ENCODE results near the gene KDM4D. TPM values are rescaled to one million over a fixed set of nuclear protein-coding genes. Genes with fewer than 3 reads are reported as not detected.
A peak's percentile ranks its signal among the peaks of the same experiment; 100 is the strongest.

Gene KDM4D
- total RNA-seq, 1 donor: 0.72 TPM

DNA sequence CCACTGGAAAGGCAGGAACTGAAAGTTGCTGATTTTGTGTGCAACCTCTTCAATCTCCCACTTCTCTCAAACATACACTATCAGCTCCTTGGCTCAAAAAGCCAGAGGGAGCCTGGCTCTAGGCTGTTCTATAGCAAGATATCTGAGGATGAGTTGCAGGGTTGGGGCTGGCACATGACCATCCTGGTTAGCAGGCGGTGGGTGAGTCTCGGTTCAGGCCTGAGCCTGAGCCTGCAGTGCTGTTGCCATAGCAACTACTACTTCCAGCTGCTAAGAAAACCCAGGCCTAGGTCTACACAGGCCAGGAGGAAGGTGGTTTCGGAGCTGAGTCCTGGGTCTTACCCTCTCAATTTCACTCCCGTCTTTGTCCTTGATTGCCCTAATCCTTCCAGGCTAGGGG, 39.1 kb upstream of the KDM4D start:
- H3K4me2 ChIP-seq (ENCODE audit: insufficient read depth, low read length): peak overlapping the region; percentile 31
- H3K27me3 ChIP-seq (ENCODE audit: insufficient read depth, low read length): no peaks in the 10 kb centered on the region
- DNase-seq (ENCODE audit: insufficient read length, low spot score, missing footprints): peak; percentile 71
- no peaks in the 10 kb centered on the region for H4K20me1 ChIP-seq (ENCODE audit: insufficient read depth, low read length)
- H3K79me2 ChIP-seq (ENCODE audit: insufficient read depth, low read length): no peaks in the 10 kb centered on the region
- no peak overlapping the region for H3K4me3 ChIP-seq (ENCODE audit: insufficient read depth, low read length)
- H3K4me1 ChIP-seq (ENCODE audit: insufficient read depth, low read length): peaks cover 40% of the 10 kb centered on the region
- TF ChIP-seq, protein P1, sequence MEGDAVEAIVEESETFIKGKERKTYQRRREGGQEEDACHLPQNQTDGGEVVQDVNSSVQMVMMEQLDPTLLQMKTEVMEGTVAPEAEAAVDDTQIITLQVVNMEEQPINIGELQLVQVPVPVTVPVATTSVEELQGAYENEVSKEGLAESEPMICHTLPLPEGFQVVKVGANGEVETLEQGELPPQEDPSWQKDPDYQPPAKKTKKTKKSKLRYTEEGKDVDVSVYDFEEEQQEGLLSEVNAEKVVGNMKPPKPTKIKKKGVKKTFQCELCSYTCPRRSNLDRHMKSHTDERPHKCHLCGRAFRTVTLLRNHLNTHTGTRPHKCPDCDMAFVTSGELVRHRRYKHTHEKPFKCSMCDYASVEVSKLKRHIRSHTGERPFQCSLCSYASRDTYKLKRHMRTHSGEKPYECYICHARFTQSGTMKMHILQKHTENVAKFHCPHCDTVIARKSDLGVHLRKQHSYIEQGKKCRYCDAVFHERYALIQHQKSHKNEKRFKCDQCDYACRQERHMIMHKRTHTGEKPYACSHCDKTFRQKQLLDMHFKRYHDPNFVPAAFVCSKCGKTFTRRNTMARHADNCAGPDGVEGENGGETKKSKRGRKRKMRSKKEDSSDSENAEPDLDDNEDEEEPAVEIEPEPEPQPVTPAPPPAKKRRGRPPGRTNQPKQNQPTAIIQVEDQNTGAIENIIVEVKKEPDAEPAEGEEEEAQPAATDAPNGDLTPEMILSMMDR (IDR thresholded peaks at IDR 0.05; ENCODE audit: extremely low read depth, low read depth, low read length): no peak
- H3K36me3 ChIP-seq (ENCODE audit: insufficient read depth, low read length): no peaks in the 10 kb centered on the region
- H3K27ac ChIP-seq (ENCODE audit: low read depth, low read length): peak overlapping the region; percentile 88
- peak overlapping the region; percentile 52 for H2AFZ ChIP-seq (ENCODE audit: low read length)
- H3K9me3 ChIP-seq (ENCODE audit: low read depth, low read length): no peaks in the 10 kb centered on the region

GRCh38 chr11:94934846-94935245, 38.7 kb upstream of the KDM4D start:
- DNase-seq (ENCODE audit: insufficient read length, low spot score, missing footprints): no peak
- H3K4me1 ChIP-seq (ENCODE audit: insufficient read depth, low read length): peaks cover 40% of the 10 kb centered on the region
- TF ChIP-seq, protein P1 (IDR thresholded peaks at IDR 0.05; ENCODE audit: extremely low read depth, low read depth, low read length): no peak
- H3K9me3 ChIP-seq (ENCODE audit: low read depth, low read length): no peaks in the 10 kb centered on the region
- H3K27me3 ChIP-seq (ENCODE audit: insufficient read depth, low read length): no peaks in the 10 kb centered on the region
- no peaks in the 10 kb centered on the region for H3K79me2 ChIP-seq (ENCODE audit: insufficient read depth, low read length)
- no peak overlapping the region for H3K4me2 ChIP-seq (ENCODE audit: insufficient read depth, low read length)
- H2AFZ ChIP-seq (ENCODE audit: low read length): peak overlapping the region; percentile 23
- H3K36me3 ChIP-seq (ENCODE audit: insufficient read depth, low read length): no peaks in the 10 kb centered on the region
- H4K20me1 ChIP-seq (ENCODE audit: insufficient read depth, low read length): no peaks in the 10 kb centered on the region
- peak overlapping the region; percentile 88 for H3K27ac ChIP-seq (ENCODE audit: low read depth, low read length)
- no peak overlapping the region for H3K4me3 ChIP-seq (ENCODE audit: insufficient read depth, low read length)

GRCh38 chr11:94938095-94939055, 35.1 kb upstream of the KDM4D start:
- Histone ChIP-seq H3K27ac (ENCODE audit: low read depth, low read length) (peak overlapping the region; percentile 66), H3K4me2 (ENCODE audit: insufficient read depth, low read length) (peak overlapping the region; percentile 40), H3K27me3 (ENCODE audit: insufficient read depth, low read length) (no peaks in the 10 kb centered on the region), H3K4me3 (ENCODE audit: insufficient read depth, low read length) (no peak overlapping the region), H4K20me1 (ENCODE audit: insufficient read depth, low read length) (no peaks in the 10 kb centered on the region), H3K79me2 (ENCODE audit: insufficient read depth, low read length) (no peaks in the 10 kb centered on the region), H2AFZ (ENCODE audit: low read length) (peak overlapping the region; percentile 12), H3K36me3 (ENCODE audit: insufficient read depth, low read length) (no peaks in the 10 kb centered on the region), H3K4me1 (ENCODE audit: insufficient read depth, low read length) (peaks cover 30% of the 10 kb centered on the region), H3K9me3 (ENCODE audit: low read depth, low read length) (no peaks in the 10 kb centered on the region)
- TF ChIP-seq, protein P1 (IDR thresholded peaks at IDR 0.05; ENCODE audit: extremely low read depth, low read depth, low read length): no peak
- no peak for DNase-seq (ENCODE audit: insufficient read length, low spot score, missing footprints)

GRCh38 chr11:94939346-94939745, 34.2 kb upstream of the KDM4D start:
- H4K20me1 ChIP-seq (ENCODE audit: insufficient read depth, low read length): no peaks in the 10 kb centered on the region
- H3K4me2 ChIP-seq (ENCODE audit: insufficient read depth, low read length): no peak overlapping the region
- no peak overlapping the region for H3K4me3 ChIP-seq (ENCODE audit: insufficient read depth, low read length)
- no peaks in the 10 kb centered on the region for H3K27me3 ChIP-seq (ENCODE audit: insufficient read depth, low read length)
- H3K4me1 ChIP-seq (ENCODE audit: insufficient read depth, low read length): peaks cover 20% of the 10 kb centered on the region
- H3K27ac ChIP-seq (ENCODE audit: low read depth, low read length): no peak overlapping the region
- no peaks in the 10 kb centered on the region for H3K36me3 ChIP-seq (ENCODE audit: insufficient read depth, low read length)
- no peaks in the 10 kb centered on the region for H3K9me3 ChIP-seq (ENCODE audit: low read depth, low read length)
- no peak overlapping the region for H2AFZ ChIP-seq (ENCODE audit: low read length)
- DNase-seq (ENCODE audit: insufficient read length, low spot score, missing footprints): no peak
- H3K79me2 ChIP-seq (ENCODE audit: insufficient read depth, low read length): no peaks in the 10 kb centered on the region
- TF ChIP-seq, protein P1 (IDR thresholded peaks at IDR 0.05; ENCODE audit: extremely low read depth, low read depth, low read length): no peak

Data from osteoblast (primary cell).